Right atrium auricular region (tissue), 2 donors: Measurements from ENCODE around the gene MECP2. TPM values are rescaled to one million over a fixed set of nuclear protein-coding genes. Genes with fewer than 3 reads are reported as not detected.

Experiments
- DNase-seq: peaks from one replicate; pipeline ENCODE4 v3.0.0-alpha.2; 2019; ENCODE audit warnings: low spot score
- H3K27ac ChIP-seq, 2 donors: fragments of 200-600 bp; sonication (generic); 1 replicate in 1 of 2; 2 replicates in 1 of 2; pipeline ENCODE4 v1.5.1; 2016 to 2019
- H3K27me3 ChIP-seq, 2 donors: fragments of 200-600 bp; sonication (generic); one replicate each; pipeline versions ENCODE4 v1.5.1 to v1.6.0; 2017 to 2019
- H3K36me3 ChIP-seq: fragments of 200-600 bp; sonication (generic); one replicate; pipeline ENCODE4 v1.5.1; 2016
- H3K4me1 ChIP-seq, 2 donors: fragments of 200-600 bp; sonication (generic); one replicate each; pipeline versions ENCODE4 v1.5.1 to v1.6.0; 2017 to 2019
- H3K4me3 ChIP-seq, 2 donors: fragments of 200-600 bp; sonication (generic); 1 replicate in 1 of 2; 2 replicates in 1 of 2; pipeline ENCODE4 v1.5.1; 2017 to 2019; ENCODE audit warnings: mild to moderate bottlenecking in 1 of 2, moderate library complexity in 1 of 2
- H3K9me3 ChIP-seq, 2 donors: fragments of 200-600 bp; sonication (generic); one replicate each; pipeline ENCODE4 v1.5.1; 2019
- total RNA-seq, 2 donors: library from RNA; depleted of rRNA; stranded (reverse); fragments of >200 nt; gene quantifications; one replicate each; pipeline ENCODE4 v1.1.0, GENCODE V29; 2016
- TF ChIP-seq, protein P1 (sequence below), 2 donors: fragments of 200-600 bp; sonication (generic); IDR thresholded peaks; one replicate each; pipeline ENCODE4 v1.5.1; 2019; ENCODE audit warnings: antibody characterized with exemption in 2 of 2

MECP2 gene
- total RNA-seq, 2 donors from 2014 or later: 52.7 to 69.1 TPM

DNA sequence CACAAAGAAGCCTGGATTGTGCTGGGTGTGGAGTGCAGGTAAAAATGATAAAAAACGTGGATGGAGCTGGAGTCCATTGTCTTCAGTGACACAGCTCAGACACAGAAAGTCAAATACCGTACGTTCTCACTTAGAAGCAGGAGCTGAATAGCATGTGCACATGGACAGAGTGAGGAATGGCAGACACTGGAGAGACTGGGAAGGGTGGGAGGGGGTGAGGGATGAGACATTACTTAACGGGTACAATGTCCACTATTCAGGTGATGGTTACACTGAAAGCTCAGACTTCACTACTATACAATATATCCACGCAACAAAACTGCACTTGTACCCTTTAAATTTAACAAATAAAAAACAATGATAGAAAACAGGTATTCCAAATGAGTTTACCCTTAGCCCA, 59.8 kb downstream of the MECP2 start:
- no peak overlapping the region for H3K4me3 ChIP-seq
- no peaks in the 10 kb centered on the region for H3K36me3 ChIP-seq
- H3K27me3 ChIP-seq: no peaks in the 10 kb centered on the region
- TF ChIP-seq, protein P1, sequence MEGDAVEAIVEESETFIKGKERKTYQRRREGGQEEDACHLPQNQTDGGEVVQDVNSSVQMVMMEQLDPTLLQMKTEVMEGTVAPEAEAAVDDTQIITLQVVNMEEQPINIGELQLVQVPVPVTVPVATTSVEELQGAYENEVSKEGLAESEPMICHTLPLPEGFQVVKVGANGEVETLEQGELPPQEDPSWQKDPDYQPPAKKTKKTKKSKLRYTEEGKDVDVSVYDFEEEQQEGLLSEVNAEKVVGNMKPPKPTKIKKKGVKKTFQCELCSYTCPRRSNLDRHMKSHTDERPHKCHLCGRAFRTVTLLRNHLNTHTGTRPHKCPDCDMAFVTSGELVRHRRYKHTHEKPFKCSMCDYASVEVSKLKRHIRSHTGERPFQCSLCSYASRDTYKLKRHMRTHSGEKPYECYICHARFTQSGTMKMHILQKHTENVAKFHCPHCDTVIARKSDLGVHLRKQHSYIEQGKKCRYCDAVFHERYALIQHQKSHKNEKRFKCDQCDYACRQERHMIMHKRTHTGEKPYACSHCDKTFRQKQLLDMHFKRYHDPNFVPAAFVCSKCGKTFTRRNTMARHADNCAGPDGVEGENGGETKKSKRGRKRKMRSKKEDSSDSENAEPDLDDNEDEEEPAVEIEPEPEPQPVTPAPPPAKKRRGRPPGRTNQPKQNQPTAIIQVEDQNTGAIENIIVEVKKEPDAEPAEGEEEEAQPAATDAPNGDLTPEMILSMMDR (IDR thresholded peaks at IDR 0.05): no peak
- H3K27ac ChIP-seq: no peak overlapping the region
- no peaks in the 10 kb centered on the region for H3K9me3 ChIP-seq
- DNase-seq: no peak
- H3K4me1 ChIP-seq: peaks cover 0 to 36% of the 10 kb centered on the region in 2 donors

DNA sequence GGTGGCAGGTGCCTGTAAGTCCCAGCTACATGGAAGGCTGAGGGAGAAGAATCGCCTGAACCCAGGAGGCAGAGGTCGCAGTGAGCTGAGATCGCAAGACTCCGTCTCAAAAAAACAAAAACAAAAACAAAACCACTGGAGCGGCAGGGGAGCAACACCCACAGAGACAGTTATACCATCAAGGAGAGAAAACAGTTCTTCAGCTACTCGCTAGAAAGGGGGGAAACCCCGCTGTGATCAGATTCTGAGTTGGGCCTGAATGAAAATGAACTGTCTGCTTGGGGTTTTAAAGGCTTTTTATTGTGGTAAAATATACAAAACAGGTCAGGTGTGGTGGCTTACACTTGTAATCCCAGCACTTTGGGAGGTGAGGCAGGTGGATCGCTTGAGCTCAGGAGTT, 61.0 kb downstream of the MECP2 start:
- peaks cover 0 to 28% of the 10 kb centered on the region in 2 donors for H3K4me1 ChIP-seq
- TF ChIP-seq, protein P1 (IDR thresholded peaks at IDR 0.05): no peak
- H3K4me3 ChIP-seq: no peak overlapping the region
- no peaks in the 10 kb centered on the region for H3K27me3 ChIP-seq
- no peak overlapping the region for H3K27ac ChIP-seq
- no peaks in the 10 kb centered on the region for H3K9me3 ChIP-seq
- no peak for DNase-seq
- H3K36me3 ChIP-seq: peaks cover 10% of the 10 kb centered on the region

DNA sequence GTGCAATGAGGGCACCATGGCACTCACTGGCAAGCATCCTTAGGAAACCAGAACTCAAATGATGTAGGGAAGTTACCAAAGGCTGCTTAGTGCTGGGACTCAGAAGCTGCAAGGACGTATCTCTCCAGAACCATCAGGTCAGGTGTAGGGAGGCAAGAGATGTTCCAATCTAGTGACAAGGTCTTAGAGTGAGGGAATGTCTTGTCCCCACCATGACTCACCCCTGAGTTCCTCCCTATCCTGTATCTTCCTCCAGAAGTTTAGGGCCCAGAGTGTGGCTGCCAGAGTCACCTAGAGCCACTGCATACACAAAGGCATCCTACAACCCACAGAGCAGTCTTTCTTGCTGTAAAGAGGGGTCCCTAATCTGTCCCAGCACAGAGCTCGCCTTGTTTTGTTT, 63.7 kb downstream of the MECP2 start:
- no peak for DNase-seq
- no peak overlapping the region for H3K4me3 ChIP-seq
- TF ChIP-seq, protein P1 (IDR thresholded peaks at IDR 0.05): no peak
- H3K27ac ChIP-seq: no peak overlapping the region
- no peaks in the 10 kb centered on the region for H3K27me3 ChIP-seq
- H3K36me3 ChIP-seq: peaks cover 32% of the 10 kb centered on the region
- no peaks in the 10 kb centered on the region for H3K9me3 ChIP-seq
- H3K4me1 ChIP-seq: peaks cover 0 to 11% of the 10 kb centered on the region in 2 donors

DNA sequence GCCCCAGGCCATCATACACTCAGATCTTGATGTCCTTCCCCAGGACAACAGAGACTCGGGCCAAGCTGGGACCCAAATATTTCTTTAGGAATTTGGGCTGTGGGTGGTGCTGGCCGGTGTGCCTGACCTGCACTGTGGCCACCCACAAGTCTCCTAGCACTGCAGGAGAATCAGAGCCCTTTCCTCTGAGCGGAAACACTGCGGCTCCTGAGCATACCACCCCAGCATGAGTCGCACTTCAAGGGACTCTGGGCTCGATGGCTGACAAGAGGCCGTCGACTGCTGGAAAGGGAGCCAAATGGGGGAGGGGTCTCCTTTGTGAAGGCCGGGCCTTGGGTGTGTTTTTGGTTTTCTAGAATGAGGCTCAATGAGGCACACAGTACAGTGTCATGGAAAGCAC, 64.9 kb downstream of the MECP2 start:
- H3K4me1 ChIP-seq: peaks cover 0 to 17% of the 10 kb centered on the region in 2 donors
- TF ChIP-seq, protein P1 (IDR thresholded peaks at IDR 0.05): no peak
- peaks cover 32% of the 10 kb centered on the region for H3K36me3 ChIP-seq
- DNase-seq: no peak
- H3K9me3 ChIP-seq: no peaks in the 10 kb centered on the region
- no peak overlapping the region for H3K27ac ChIP-seq
- H3K27me3 ChIP-seq: no peaks in the 10 kb centered on the region
- H3K4me3 ChIP-seq: no peak overlapping the region

DNA sequence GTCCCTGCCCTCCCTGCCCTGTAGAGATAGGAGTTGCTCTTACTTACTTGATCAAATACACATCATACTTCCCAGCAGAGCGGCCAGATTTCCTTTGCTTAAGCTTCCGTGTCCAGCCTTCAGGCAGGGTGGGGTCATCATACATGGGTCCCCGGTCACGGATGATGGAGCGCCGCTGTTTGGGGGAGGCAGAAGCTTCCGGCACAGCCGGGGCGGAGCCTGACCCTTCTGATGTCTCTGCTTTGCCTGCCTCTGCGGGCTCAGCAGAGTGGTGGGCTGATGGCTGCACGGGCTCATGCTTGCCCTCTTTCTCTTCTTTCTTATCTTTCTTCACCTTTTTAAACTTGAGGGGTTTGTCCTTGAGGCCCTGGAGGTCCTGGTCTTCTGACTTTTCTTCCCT, 65.4 kb downstream of the MECP2 start:
- DNase-seq: peak; percentile 53
- H3K36me3 ChIP-seq: peaks cover 32% of the 10 kb centered on the region
- TF ChIP-seq, protein P1 (IDR thresholded peaks at IDR 0.05): no peak
- H3K27ac ChIP-seq: no peak overlapping the region
- H3K4me1 ChIP-seq: peaks cover 0 to 17% of the 10 kb centered on the region in 2 donors
- H3K4me3 ChIP-seq: no peak overlapping the region
- no peaks in the 10 kb centered on the region for H3K27me3 ChIP-seq
- H3K9me3 ChIP-seq: no peaks in the 10 kb centered on the region

DNA sequence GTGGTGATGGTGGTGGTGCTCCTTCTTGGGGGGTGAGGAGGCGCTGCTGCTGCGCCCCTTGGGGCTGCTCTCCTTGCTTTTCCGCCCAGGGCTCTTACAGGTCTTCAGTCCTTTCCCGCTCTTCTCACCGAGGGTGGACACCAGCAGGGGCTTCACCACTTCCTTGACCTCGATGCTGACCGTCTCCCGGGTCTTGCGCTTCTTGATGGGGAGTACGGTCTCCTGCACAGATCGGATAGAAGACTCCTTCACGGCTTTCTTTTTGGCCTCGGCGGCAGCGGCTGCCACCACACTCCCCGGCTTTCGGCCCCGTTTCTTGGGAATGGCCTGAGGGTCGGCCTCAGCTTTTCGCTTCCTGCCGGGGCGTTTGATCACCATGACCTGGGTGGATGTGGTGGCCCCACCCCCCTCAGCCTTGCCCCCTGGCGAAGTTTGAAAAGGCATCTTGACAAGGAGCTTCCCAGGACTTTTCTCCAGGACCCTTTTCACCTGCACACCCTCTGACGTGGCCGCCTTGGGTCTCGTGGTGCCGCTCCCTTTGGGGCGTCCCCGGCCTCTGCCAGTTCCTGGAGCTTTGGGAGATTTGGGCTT, 66.7 kb downstream of the MECP2 start:
- Histone ChIP-seq H3K4me3 (no peak overlapping the region), H3K27ac (no peak overlapping the region), H3K9me3 (no peaks in the 10 kb centered on the region), H3K36me3 (peaks cover 32% of the 10 kb centered on the region), H3K27me3 (no peaks in the 10 kb centered on the region), H3K4me1 (peaks cover 0 to 17% of the 10 kb centered on the region in 2 donors)
- no peak for DNase-seq
- TF ChIP-seq, protein P1 (IDR thresholded peaks at IDR 0.05): no peak
